ENCODE data around the gene RPGRIP1L. TPM values are rescaled to one million over a fixed set of nuclear protein-coding genes. Genes with fewer than 3 reads are reported as not detected.
"Not testable (repeated sequence)": the region's sequence is repeated elsewhere in the genome, so short reads cannot be mapped to it uniquely, and the experiment has no call there.

Gene RPGRIP1L
- total RNA-seq, 1 donor from 2014 or later, result 4.4 TPM

- no peak for TF ChIP-seq CTCF (IDR thresholded peaks at IDR 0.05)
- peak in 1 of 2 donors; percentile 34 for TF ChIP-seq POLR2AphosphoS5 (IDR thresholded peaks at IDR 0.05; ENCODE audit: insufficient read depth in 1 of 2, low read depth in 1 of 2)
- Histone ChIP-seq H3K9me3 (no peaks in the 10 kb centered on the region), H3K36me3 (peaks cover 0 to 15% of the 10 kb centered on the region in 2 donors), H3K4me3 (no peak overlapping the region), H3K4me1 (no peaks in the 10 kb centered on the region), H3K27ac (no peak overlapping the region), H3K27me3 (no peaks in the 10 kb centered on the region)
- intact Hi-C loops (cut with DNase I), result no loop called here
- DNase-seq (ENCODE audit: extremely low spot score in 2 of 2), result no peak
These were observed 14.0 kb downstream of the RPGRIP1L start for GRCh38 chr16:53689636-53690035.

- DNase-seq (ENCODE audit: extremely low spot score in 2 of 2), result no peak
- TF ChIP-seq CTCF (IDR thresholded peaks at IDR 0.05), result no peak
- TF ChIP-seq POLR2A (IDR thresholded peaks at IDR 0.05), result no peak
- TF ChIP-seq POLR2AphosphoS5 (IDR thresholded peaks at IDR 0.05; ENCODE audit: insufficient read depth in 1 of 2, low read depth in 1 of 2), result no peak
- Histone ChIP-seq H3K27me3 (no peaks in the 10 kb centered on the region), H3K36me3 (peaks cover 0 to 11% of the 10 kb centered on the region in 2 donors), H3K4me1 (no peaks in the 10 kb centered on the region), H3K27ac (no peak overlapping the region), H3K4me3 (no peak overlapping the region), H3K9me3 (no peaks in the 10 kb centered on the region)
- intact Hi-C loops (cut with DNase I), result no loop called here
These were observed 16.9 kb downstream of the RPGRIP1L start for GRCh38 chr16:53686710-53687109.

GRCh38 chr16:53685334-53685733 lies 18.3 kb downstream of the RPGRIP1L start:
- DNase-seq (ENCODE audit: extremely low spot score in 2 of 2); H3K27me3 ChIP-seq; H3K9me3 ChIP-seq; H3K27ac ChIP-seq; H3K4me3 ChIP-seq; H3K4me1 ChIP-seq; intact Hi-C loops (cut with DNase I); H3K36me3 ChIP-seq: not testable (repeated sequence)

- TF ChIP-seq CTCF (IDR thresholded peaks at IDR 0.05), result no peak
- DNase-seq (ENCODE audit: extremely low spot score in 2 of 2), result no peak
- Histone ChIP-seq H3K36me3 (peaks cover 0 to 10% of the 10 kb centered on the region in 2 donors), H3K27ac (no peak overlapping the region), H3K4me3 (no peak overlapping the region), H3K27me3 (no peaks in the 10 kb centered on the region), H3K9me3 (no peaks in the 10 kb centered on the region), H3K4me1 (peaks cover 6% of the 10 kb centered on the region)
- intact Hi-C loops (cut with DNase I), result no loop called here
These were observed 22.3 kb downstream of the RPGRIP1L start for GRCh38 chr16:53681354-53681753.

- Histone ChIP-seq H3K27ac (no peak overlapping the region), H3K9me3 (no peaks in the 10 kb centered on the region), H3K4me1 (peaks cover 6% of the 10 kb centered on the region), H3K4me3 (no peak overlapping the region), H3K27me3 (no peaks in the 10 kb centered on the region), H3K36me3 (peaks cover 0 to 9% of the 10 kb centered on the region in 2 donors)
- TF ChIP-seq POLR2A (IDR thresholded peaks at IDR 0.05) (no peak), POLR2AphosphoS5 (IDR thresholded peaks at IDR 0.05; ENCODE audit: insufficient read depth in 1 of 2, low read depth in 1 of 2) (no peak), CTCF (IDR thresholded peaks at IDR 0.05) (no peak)
- intact Hi-C loops (cut with DNase I), result no loop called here
- DNase-seq (ENCODE audit: extremely low spot score in 2 of 2), result no peak
These were observed 22.9 kb downstream of the RPGRIP1L start for GRCh38 chr16:53680756-53681155.
